Common myeloid progenitor, CD34-positive (primary cell): ENCODE measurements around the gene NOS1AP.
A peak's percentile ranks its signal among the peaks of the same experiment; 100 is the strongest.

ENCODE experiments used
- CTCF ChIA-PET: fragments of 350-600 bp; sonication (Branson Sonifier 250); formaldehyde crosslinking; loops from one replicate; lab custom pipeline; 2021; ENCODE audit warnings: antibody characterized with exemption; lab: Charles Lee
- POLR2A ChIA-PET: fragments of 350-600 bp; sonication (Branson Sonifier 250); formaldehyde crosslinking; loops from one replicate; lab custom pipeline; 2021; ENCODE audit warnings: antibody characterized with exemption; lab: Charles Lee
- DNase-seq, 3 donors: peaks; one replicate each; pipeline versions ENCODE4 v3.0.0 to v3.0.0-alpha.2; 2013
- H3K27ac ChIP-seq, 2 experiments: 1 replicate in 1 of 2; 2 replicates in 1 of 2; pipeline ENCODE4 v1.7.0; 2013; ENCODE audit warnings: inconsistent platforms in 2 of 2, low read length in 2 of 2, mild to moderate bottlenecking in 2 of 2, low read depth in 1 of 2, moderate library complexity in 1 of 2; ENCODE audit not compliant: severe bottlenecking in 2 of 2, insufficient read depth in 1 of 2, poor library complexity in 1 of 2
- H3K27me3 ChIP-seq, 5 experiments: replicated peaks in 2 of 5; 1 replicate in 3 of 5; 2 replicates in 2 of 5; pipeline versions ENCODE4 v1.6.1 to v1.7.0; 2013; ENCODE audit warnings: low read length in 4 of 5, mild to moderate bottlenecking in 2 of 5, moderate library complexity in 2 of 5, inconsistent platforms in 1 of 5; ENCODE audit not compliant: insufficient read depth in 5 of 5, control insufficient read depth in 4 of 5
- H3K36me3 ChIP-seq, 4 experiments: 1 replicate in 2 of 4; 2 replicates in 2 of 4; pipeline versions ENCODE4 v1.6.1 to v1.7.0; 2013; ENCODE audit warnings: low read length in 3 of 4, control low read depth in 1 of 4, mild to moderate bottlenecking in 1 of 4; ENCODE audit not compliant: control insufficient read depth in 4 of 4, insufficient read depth in 4 of 4
- H3K4me1 ChIP-seq, 4 experiments: 1 replicate in 3 of 4; 2 replicates in 1 of 4; pipeline versions ENCODE4 v1.6.1 to v1.7.1; 2013; ENCODE audit warnings: low read length in 3 of 4, mild to moderate bottlenecking in 3 of 4, control low read depth in 1 of 4, inconsistent platforms in 1 of 4, moderate library complexity in 1 of 4; ENCODE audit not compliant: control insufficient read depth in 4 of 4, insufficient read depth in 4 of 4; ENCODE audit errors: control extremely low read depth in 1 of 4
- H3K4me3 ChIP-seq, 7 experiments: 1 replicate in 4 of 7; 2 replicates in 3 of 7; pipeline versions ENCODE4 v1.5.1 to v1.7.0; 2013; ENCODE audit warnings: mild to moderate bottlenecking in 7 of 7, low read length in 6 of 7, moderate library complexity in 6 of 7, inconsistent platforms in 2 of 7, low read depth in 2 of 7, control low read depth in 1 of 7; ENCODE audit not compliant: insufficient read depth in 4 of 7, control insufficient read depth in 1 of 7; ENCODE audit errors: extremely low read depth in 1 of 7
- H3K9me3 ChIP-seq, 5 experiments: 1 replicate in 4 of 5; 2 replicates in 1 of 5; pipeline versions ENCODE4 v1.6.1 to v1.7.1; 2013; ENCODE audit warnings: low read length in 4 of 5, mild to moderate bottlenecking in 2 of 5, inconsistent platforms in 1 of 5, low read depth in 1 of 5, moderate library complexity in 1 of 5; ENCODE audit not compliant: control insufficient read depth in 4 of 5, insufficient read depth in 2 of 5; ENCODE audit errors: control extremely low read depth in 1 of 5
- WGBS: methylation state at CpG from one replicate; pipeline ENCODE4 v1.1.5; 2013; ENCODE audit not compliant: insufficient coverage; 5-methylcytosine and 5-hydroxymethylcytosine counted together

Gene NOS1AP

DNA sequence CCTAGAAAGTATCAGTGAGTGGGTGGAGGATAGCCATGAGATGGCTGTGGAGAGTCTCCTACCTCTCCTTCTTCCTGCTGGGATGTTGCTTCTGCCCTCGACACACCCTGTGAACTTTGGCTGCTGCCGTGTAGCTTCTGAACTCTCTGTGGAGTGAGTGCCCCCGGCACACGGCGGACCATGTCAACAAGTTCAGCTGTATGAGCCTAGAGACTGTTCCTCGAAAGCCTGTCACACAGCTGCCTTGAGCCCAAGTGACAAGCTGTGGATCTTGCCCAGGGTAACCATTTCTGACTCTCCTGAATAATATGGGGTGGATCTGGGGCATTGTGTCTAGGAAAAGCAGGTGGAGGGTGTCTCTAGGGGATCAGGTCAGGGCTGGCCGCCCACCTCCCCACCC, 143.2 kb downstream of the NOS1AP start:
- no peak for DNase-seq
- H3K27me3 ChIP-seq = no peaks in the 10 kb centered on the region
- peaks cover 0 to 7% (median 0%) of the 10 kb centered on the region in 4 experiments for H3K4me1 ChIP-seq
- H3K27ac ChIP-seq = no peak overlapping the region
- WGBS = 98% methylated on average over 6 of the region's 7 CpGs
- CTCF ChIA-PET = interaction anchor here (1.2 kb wide), 1 partner anchor 19 kb away, joined by 3 read pairs; no protein-coding TSS in a partner anchor
- POLR2A ChIA-PET = no interaction called here
- peaks cover 0 to 2% (median 0%) of the 10 kb centered on the region in 5 experiments for H3K9me3 ChIP-seq
- H3K36me3 ChIP-seq = no peaks in the 10 kb centered on the region
- H3K4me3 ChIP-seq = no peak overlapping the region

DNA sequence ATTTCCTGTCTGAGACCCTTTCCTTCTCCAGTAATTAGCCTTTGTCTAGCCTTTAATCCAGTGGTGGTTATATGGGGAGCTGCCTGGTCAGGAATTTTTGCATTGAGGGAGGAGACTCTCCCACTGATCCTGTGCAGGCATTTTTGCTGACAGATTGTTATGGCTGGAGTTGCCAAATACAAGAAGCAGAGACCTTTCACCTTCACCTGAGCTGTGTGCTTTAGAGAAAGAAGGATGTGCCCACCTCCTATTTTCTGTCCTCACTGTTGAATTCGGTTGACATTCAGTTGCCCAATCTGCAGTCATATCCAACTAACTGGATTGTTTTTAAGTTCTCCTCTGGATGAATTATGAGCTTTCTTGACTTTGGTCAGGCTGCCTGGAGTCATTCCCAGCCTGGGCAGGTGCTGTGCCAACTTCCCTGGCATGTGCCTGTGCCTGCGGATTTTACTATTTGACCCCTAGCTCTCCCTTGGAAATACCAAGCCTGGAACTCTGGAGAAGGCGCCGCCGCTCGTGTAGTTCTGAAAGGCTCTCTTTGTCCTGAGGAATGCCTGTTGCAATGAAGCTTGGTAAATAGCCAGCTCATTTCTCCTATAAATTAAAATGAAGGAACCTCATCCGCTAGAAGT, 143.9 kb downstream of the NOS1AP start:
- no peaks in the 10 kb centered on the region for H3K27me3 ChIP-seq
- no peak overlapping the region for H3K4me3 ChIP-seq
- peaks cover 0 to 7% (median 0%) of the 10 kb centered on the region in 4 experiments for H3K4me1 ChIP-seq
- no peaks in the 10 kb centered on the region for H3K36me3 ChIP-seq
- no peak for DNase-seq
- WGBS = 60% methylated on average over 2 of the region's 7 CpGs
- ChIA-PET CTCF (interaction anchor here (1.2 kb wide), 1 partner anchor 20 kb away, joined by 3 read pairs; no protein-coding TSS in a partner anchor), POLR2A (no interaction called here)
- H3K9me3 ChIP-seq = peaks cover 0 to 2% (median 0%) of the 10 kb centered on the region in 5 experiments
- H3K27ac ChIP-seq = no peak overlapping the region

DNA sequence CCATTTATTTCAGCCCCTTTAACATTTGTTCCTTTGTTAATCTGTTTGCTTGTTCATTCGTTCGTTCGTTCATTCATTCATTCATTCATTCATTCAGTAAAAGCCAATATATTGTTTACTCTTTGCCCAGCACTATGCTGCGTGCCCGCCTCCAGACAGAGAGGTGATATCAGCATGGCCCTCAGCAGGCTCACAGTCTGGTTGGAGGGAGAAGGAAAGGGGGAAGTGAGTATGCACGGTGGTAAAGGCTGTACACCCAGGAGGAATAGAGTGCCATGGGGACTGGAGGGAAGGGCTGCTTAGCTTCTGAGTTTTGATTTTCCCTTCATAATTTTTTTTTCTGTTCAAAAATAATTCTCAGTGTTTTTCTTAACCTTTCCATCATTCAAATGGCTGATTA, 144.7 kb downstream of the NOS1AP start:
- no peak for DNase-seq
- Histone ChIP-seq H3K36me3 (no peaks in the 10 kb centered on the region), H3K4me1 (peaks cover 0 to 7% (median 0%) of the 10 kb centered on the region in 4 experiments), H3K9me3 (peaks cover 0 to 2% (median 0%) of the 10 kb centered on the region in 5 experiments), H3K27ac (no peak overlapping the region), H3K4me3 (no peak overlapping the region), H3K27me3 (no peaks in the 10 kb centered on the region)
- ChIA-PET POLR2A (no interaction called here), CTCF (no interaction called here)
- WGBS = 78% methylated on average over 3 of the region's 6 CpGs

DNA sequence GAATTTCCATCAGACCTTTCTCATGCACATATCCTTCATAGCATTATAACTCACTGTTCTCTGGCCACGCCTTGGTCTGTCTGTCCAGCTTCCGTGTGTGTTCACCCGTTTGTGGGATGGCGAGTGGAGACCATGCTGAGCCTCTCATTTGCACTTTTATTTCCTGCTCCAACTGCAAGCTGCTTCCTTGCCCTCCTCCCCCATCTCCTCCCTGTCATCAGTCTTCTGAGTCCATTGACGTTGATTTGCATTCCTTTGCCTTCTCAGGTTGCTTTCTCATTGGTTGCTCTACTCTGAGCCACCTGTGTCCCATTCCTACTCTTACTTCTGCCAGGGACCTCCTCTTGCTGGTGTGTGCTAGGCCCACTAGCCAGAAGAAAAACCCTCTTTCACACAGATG, 146.4 kb downstream of the NOS1AP start:
- H3K36me3 ChIP-seq = no peaks in the 10 kb centered on the region
- peaks cover 0 to 7% (median 1%) of the 10 kb centered on the region in 4 experiments for H3K4me1 ChIP-seq
- ChIA-PET POLR2A (no interaction called here), CTCF (no interaction called here)
- H3K9me3 ChIP-seq = no peaks in the 10 kb centered on the region
- H3K27me3 ChIP-seq = no peaks in the 10 kb centered on the region
- H3K27ac ChIP-seq = no peak overlapping the region
- peak in 2 of 3 donors; percentile 6 to 13 for DNase-seq
- H3K4me3 ChIP-seq = peak overlapping the region in 1 of 7 experiments; percentile 4
- WGBS = 36% methylated on average over 5 of the region's 5 CpGs

DNA sequence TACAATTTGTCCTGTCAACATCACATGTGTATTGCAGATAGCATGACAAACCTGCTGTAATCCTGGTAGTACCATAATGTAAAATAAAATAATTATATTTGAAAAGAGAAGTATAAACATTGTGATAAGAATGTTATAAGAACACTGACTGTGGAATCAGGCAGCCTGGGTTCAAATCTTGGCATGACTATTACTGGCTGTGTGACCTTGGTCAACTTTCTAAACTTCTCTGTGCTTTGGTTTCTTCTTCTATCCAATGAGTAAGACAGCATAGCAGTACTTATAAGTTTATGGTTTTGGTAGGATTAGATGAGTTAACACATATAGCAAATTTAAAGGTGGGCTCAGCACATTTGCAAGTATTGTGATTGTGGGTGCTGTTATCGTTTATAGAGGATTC, 147.1 kb downstream of the NOS1AP start:
- Histone ChIP-seq H3K9me3 (no peaks in the 10 kb centered on the region), H3K4me1 (peaks cover 0 to 7% (median 1%) of the 10 kb centered on the region in 4 experiments), H3K4me3 (no peak overlapping the region), H3K27me3 (no peaks in the 10 kb centered on the region), H3K36me3 (no peaks in the 10 kb centered on the region), H3K27ac (no peak overlapping the region)
- CTCF ChIA-PET = no interaction called here
- WGBS = no CpG with 5 or more reads among the region's 1 CpG
- no peak for DNase-seq
- POLR2A ChIA-PET = no interaction called here

DNA sequence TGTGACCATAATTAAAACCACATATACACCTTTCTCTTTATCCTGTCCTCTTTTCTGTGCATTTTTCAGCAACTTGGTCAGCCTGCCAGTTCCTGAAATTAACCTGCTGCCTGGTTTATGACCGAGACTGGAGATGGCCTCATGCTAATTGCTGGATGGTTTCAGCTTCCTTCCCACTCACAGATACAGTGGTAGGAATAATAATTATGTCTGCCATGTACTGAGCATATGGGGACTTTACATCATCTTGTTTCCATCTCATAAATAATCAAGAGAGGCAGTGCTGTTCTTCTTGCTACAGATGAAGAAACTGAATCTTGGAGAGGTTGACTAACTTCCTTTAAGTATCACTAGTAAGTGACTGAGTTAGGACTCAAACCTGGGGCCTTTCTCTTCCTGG, 148.2 kb downstream of the NOS1AP start:
- WGBS = no CpG with 5 or more reads among the region's 1 CpG
- ChIA-PET POLR2A (no interaction called here), CTCF (no interaction called here)
- no peak for DNase-seq
- Histone ChIP-seq H3K4me3 (no peak overlapping the region), H3K9me3 (no peaks in the 10 kb centered on the region), H3K27ac (no peak overlapping the region), H3K36me3 (no peaks in the 10 kb centered on the region), H3K27me3 (no peaks in the 10 kb centered on the region), H3K4me1 (peaks cover 0 to 7% (median 1%) of the 10 kb centered on the region in 4 experiments)

DNA sequence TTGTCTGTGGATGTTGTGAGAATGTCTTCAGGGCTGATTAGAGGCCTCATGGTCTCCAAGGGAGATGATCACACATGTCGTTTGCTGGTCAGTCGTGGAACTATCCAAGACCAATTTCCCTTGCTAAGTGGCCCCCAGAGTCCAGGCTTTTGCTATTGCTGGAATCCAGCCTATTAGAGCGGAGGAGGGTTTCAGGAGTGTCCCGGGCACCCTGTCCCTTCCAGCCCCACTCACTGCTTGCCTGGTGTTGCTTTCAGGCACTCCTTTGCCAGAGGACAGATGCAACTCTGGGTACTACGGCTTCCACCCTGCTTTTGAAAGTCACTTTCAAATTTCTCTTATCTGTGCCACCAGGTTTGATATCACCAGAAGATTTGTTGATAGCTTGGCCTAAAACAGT, 149.1 kb downstream of the NOS1AP start:
- DNase-seq = no peak
- ChIA-PET POLR2A (no interaction called here), CTCF (no interaction called here)
- H3K27ac ChIP-seq = no peak overlapping the region
- no peaks in the 10 kb centered on the region for H3K9me3 ChIP-seq
- H3K36me3 ChIP-seq = no peaks in the 10 kb centered on the region
- H3K4me1 ChIP-seq = peaks cover 0 to 7% (median 1%) of the 10 kb centered on the region in 4 experiments
- H3K27me3 ChIP-seq = no peaks in the 10 kb centered on the region
- WGBS = 89% methylated on average over 5 of the region's 5 CpGs
- H3K4me3 ChIP-seq = no peak overlapping the region
